Left lung (tissue), 10 donors: ENCODE data around the gene RSBN1L. TPM values are rescaled to one million over a fixed set of nuclear protein-coding genes. Genes with fewer than 3 reads are reported as not detected.
A peak's percentile ranks its signal among the peaks of the same experiment; 100 is the strongest.

Experiments
- ATAC-seq: fragments of 200-7000 bp; cut with Tn5 transposase; one replicate; pipeline ENCODE4 v1.9.1; 2020; ENCODE audit warnings: moderate library complexity
- DNase-seq, 4 donors: peaks; one replicate each; pipeline ENCODE4 v3.0.0-alpha.2; 2013 to 2020
- H3K27ac ChIP-seq, 2 donors: fragments of 200-600 bp; sonication (generic) in 1 of 2; one replicate each; pipeline versions ENCODE4 v1.5.0 to v1.8.0; 2020 to 2021
- H3K27me3 ChIP-seq, 2 donors: fragments of 200-600 bp; sonication (generic) in 1 of 2; one replicate each; pipeline versions ENCODE4 v1.5.0 to v1.8.0; 2020 to 2021
- H3K36me3 ChIP-seq, 2 donors: fragments of 200-600 bp; sonication (generic) in 1 of 2; one replicate each; pipeline versions ENCODE4 v1.5.0 to v1.8.0; 2020 to 2021
- H3K4me1 ChIP-seq, 2 donors: fragments of 200-600 bp; one replicate each; pipeline ENCODE4 v1.8.0; 2021
- H3K4me3 ChIP-seq, 2 donors: fragments of 200-600 bp; sonication (generic) in 1 of 2; one replicate each; pipeline versions ENCODE4 v1.5.0 to v1.8.0; 2020 to 2021; ENCODE audit warnings: mild to moderate bottlenecking in 1 of 2
- H3K9me3 ChIP-seq, 2 donors: fragments of 200-600 bp; sonication (generic) in 1 of 2; one replicate each; pipeline versions ENCODE4 v1.5.0 to v1.8.0; 2020 to 2021
- CTCF ChIP-seq, 2 donors: fragments of 200-600 bp; sonication (generic) in 1 of 2; IDR thresholded peaks; one replicate each; pipeline versions ENCODE4 v1.5.0 to v1.8.0; 2021; ENCODE audit warnings: antibody characterized with exemption in 2 of 2
- intact Hi-C, 2 donors: fragments of 100-400 bp; cut with DNase I; formaldehyde crosslinking; loops; one replicate each; pipeline versions ENCODE4 v1.11.2 to v1.14.2; 2022
- polyA plus RNA-seq, 6 donors: library from polyadenylated mRNA; unstranded; fragments of 120-200 nt; gene quantifications; one replicate each; pipeline ENCODE4 v1.2.1, GENCODE V29; 2013; ENCODE audit not compliant: insufficient read length in 6 of 6
- total RNA-seq, 2 donors: library from RNA; stranded (reverse); fragmentation: NEBNext Ultra II Directional; extraction: Animal tissue kit (Norgen Biotek cat#: 25700); gene quantifications; one replicate each; pipeline ENCODE4 v1.2.1, GENCODE V29; 2021
- donor health status: DM: no; HTN: yes; CAD: no.
- donor health status: DM: no; HTN: no; CAD: no.

Gene RSBN1L
- total and polyA plus RNA-seq, 8 donors = 16.7 to 47.2 (median 37.6) TPM

DNA sequence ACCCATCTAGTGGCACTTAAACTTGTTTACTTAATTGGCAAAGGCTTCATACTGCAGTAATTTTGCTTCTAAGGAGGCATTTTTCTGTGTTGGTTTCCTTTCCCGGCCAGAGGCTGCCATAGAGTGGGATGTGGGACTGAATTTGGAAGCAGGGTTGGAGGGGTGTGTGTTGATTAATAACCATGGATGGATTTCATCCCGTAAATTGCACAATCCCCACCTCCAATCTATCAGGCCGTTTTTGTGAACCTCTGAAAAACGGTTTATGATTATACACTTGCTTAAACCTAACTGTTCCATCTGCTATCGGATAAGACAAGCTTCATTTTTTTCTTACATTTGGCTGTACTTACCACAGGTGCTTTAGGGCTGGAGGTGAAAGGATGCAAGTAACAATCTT lies 100.7 kb downstream of the RSBN1L start:
- no peaks in the 10 kb centered on the region for H3K9me3 ChIP-seq
- peak overlapping the region; percentile 89 to 93 for H3K27ac ChIP-seq
- DNase-seq (no peak), ATAC-seq (no peak)
- peaks cover 0 to 6% of the 10 kb centered on the region in 2 donors for H3K36me3 ChIP-seq
- intact Hi-C loops = no loop called here
- H3K27me3 ChIP-seq = no peaks in the 10 kb centered on the region
- peaks cover 14 to 60% of the 10 kb centered on the region in 2 donors for H3K4me1 ChIP-seq
- no peak for TF ChIP-seq CTCF (IDR thresholded peaks at IDR 0.05)
- H3K4me3 ChIP-seq = peak overlapping the region; percentile 84 to 98

DNA sequence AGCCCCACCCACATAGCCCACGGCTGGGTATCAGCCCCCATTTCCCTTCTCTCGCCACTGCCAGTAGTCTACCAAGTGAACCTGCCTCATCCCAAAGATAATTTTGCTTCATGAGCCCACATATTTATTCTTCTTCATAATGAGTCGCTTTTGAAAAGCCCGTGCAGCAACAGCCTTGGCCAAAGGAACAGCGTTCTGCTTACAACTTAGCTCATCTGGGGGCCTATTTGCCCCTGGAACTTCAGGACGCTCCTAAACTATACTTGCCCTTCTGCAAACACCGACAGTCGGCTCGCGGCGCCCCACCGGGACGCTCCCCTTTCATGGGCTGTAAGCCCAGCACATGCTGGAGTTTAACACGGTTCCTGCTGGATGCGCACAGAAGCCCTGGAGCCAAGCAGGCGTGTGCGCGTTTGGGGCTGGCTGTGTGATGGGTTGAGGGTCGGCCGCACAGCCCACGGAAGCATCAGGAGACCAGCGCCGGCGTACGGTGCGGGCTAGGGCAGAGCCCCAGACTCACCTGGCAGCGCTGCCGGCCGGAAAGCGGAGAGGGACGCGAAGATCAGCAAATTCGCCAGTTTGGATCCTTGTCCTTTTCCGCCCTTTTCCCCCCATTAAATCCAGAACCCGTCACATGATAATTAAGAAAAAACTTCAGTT lies 101.6 kb downstream of the RSBN1L start:
- no peaks in the 10 kb centered on the region for H3K9me3 ChIP-seq
- peaks cover 14 to 54% of the 10 kb centered on the region in 2 donors for H3K4me1 ChIP-seq
- DNase-seq = peak in 2 of 4 donors; percentile 46 to 84
- ATAC-seq = peak; percentile 14
- no peaks in the 10 kb centered on the region for H3K27me3 ChIP-seq
- H3K27ac ChIP-seq = peak overlapping the region; percentile 89 to 93
- intact Hi-C loops = no loop called here
- peak overlapping the region; percentile 84 to 98 for H3K4me3 ChIP-seq
- no peak for TF ChIP-seq CTCF (IDR thresholded peaks at IDR 0.05)
- peaks cover 0 to 6% of the 10 kb centered on the region in 2 donors for H3K36me3 ChIP-seq

GRCh38 chr7:77798394-77799077 lies 102.3 kb downstream of the RSBN1L start, which contains the start of the genes PHTF2 and TMEM60:
Gene PHTF2 (plus strand): TSS chr7:77798773.
Gene TMEM60 (minus strand): TSS chr7:77798434. CDS start chr7:77794373, 4,061 bp downstream.
- Histone ChIP-seq H3K36me3 (peaks cover 0 to 6% of the 10 kb centered on the region in 2 donors), H3K9me3 (no peaks in the 10 kb centered on the region), H3K4me3 (peak within 1 kb of the TSS; percentile 86 to 98), H3K4me1 (peaks cover 14 to 54% of the 10 kb centered on the region in 2 donors), H3K27me3 (no peaks in the 10 kb centered on the region), H3K27ac (peak within 1 kb of the TSS; percentile 89 to 93)
- DNase-seq = peak; percentile 99
- intact Hi-C loops = no loop called here
- TF ChIP-seq CTCF (IDR thresholded peaks at IDR 0.05) = peak; percentile 11 to 24
- peak; percentile 94 for ATAC-seq

GRCh38 chr7:77799078-77799964 lies 103.1 kb downstream of the RSBN1L start:
- peak in 1 of 2 donors; percentile 4 for TF ChIP-seq CTCF (IDR thresholded peaks at IDR 0.05)
- Histone ChIP-seq H3K4me1 (peaks cover 14 to 48% of the 10 kb centered on the region in 2 donors), H3K36me3 (peaks cover 0 to 6% of the 10 kb centered on the region in 2 donors), H3K27ac (peak overlapping the region; percentile 84 to 93), H3K27me3 (no peaks in the 10 kb centered on the region), H3K9me3 (no peaks in the 10 kb centered on the region), H3K4me3 (peak overlapping the region; percentile 86 to 98)
- ATAC-seq (peak; percentile 5), DNase-seq (peak; percentile 53 to 90 (median 58))
- intact Hi-C loops = no loop called here
